A549 (cell line): ENCODE measurements around the gene TPO.

Source experiments
- CTCF ChIP-seq: fragments of >200 bp; sonication (Bioruptor Twin); formaldehyde crosslinking; IDR thresholded peaks from 3 replicates; pipeline ENCODE4 v1.5.1; 2016
- ELK1 ChIP-seq: fragments of 150-350 bp; IDR thresholded peaks from 2 replicates; pipeline ENCODE4 v1.6.1; 2014; ENCODE audit warnings: low read depth, mild to moderate bottlenecking, low read length
- ESRRA ChIP-seq: fragments of 150-350 bp; IDR thresholded peaks from 2 replicates; pipeline ENCODE4 v1.6.1; 2014; ENCODE audit warnings: mild to moderate bottlenecking, low read length, borderline replicate concordance
- POLR2A ChIP-seq: IDR thresholded peaks from 2 replicates; pipeline ENCODE4 v1.6.1; 2012; ENCODE audit warnings: mild to moderate bottlenecking, low read length
- RARB ChIP-seq: fragments of 250-450 bp; sonication (Bioruptor Pico); IDR thresholded peaks from 2 replicates; pipeline ENCODE4 v1.8.0; 2021; ENCODE audit warnings: mild to moderate bottlenecking, moderate library complexity

GRCh38 chr2:1494257-1494656 lies 81.0 kb downstream of the TPO start:
- TF ChIP-seq RARB (CRISPR knock-in tag), result no peak
- no peak for TF ChIP-seq ELK1
- TF ChIP-seq CTCF, result no peak
- TF ChIP-seq POLR2A, result no peak
- no peak for TF ChIP-seq ESRRA
